GM19467 (cell line): ENCODE data around the gene ANO8.

Experiments used
- ATAC-seq: cut with Tn5 transposase; IDR thresholded peaks from one replicate; pipeline ENCODE4 v1.9.1; 2021; ENCODE audit warnings: mild to moderate bottlenecking, moderate library complexity; ENCODE audit not compliant: unreplicated experiment

The ANO8 gene

DNA sequence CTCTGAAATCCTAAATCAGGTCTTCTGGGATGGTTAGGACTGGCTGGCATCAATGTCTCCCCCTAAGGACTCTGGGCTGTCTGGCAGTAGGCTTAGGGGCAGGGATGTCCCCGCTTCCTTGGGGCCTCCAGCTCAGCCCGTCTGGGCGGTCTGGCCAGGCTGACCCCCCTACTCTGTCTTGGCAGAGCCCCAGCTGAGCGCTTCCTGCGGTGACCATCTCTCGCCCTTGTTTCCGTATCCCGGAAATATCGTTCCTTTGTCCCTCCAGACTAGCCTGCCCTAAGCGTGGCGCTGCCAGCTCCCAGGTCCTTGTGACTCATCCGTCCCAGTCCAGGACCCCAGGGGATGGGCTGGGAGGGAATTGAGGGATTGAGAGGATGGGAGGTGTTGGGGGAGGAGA lies 14.0 kb upstream of the ANO8 start:
- no peak for ATAC-seq

DNA sequence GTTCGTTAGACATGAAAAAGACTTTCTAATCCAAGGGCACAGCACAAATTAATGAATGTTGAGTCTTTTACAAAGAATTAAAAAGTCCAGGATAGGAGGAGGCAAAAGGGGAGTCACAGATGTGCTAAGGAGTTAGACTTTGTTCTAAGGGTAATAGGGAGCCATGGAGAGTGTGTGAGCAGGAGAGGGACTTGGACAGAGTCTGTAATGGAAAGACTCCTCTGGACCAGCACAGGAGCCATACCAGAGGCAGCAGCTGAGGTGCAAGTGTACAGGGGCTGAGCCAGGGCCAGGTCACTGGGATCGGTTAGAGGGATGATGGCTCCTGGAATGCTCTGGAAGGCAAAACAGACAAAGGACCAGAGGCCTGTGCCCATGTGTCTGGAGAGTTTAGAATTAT lies 13.2 kb upstream of the ANO8 start:
- ATAC-seq = no peak

DNA sequence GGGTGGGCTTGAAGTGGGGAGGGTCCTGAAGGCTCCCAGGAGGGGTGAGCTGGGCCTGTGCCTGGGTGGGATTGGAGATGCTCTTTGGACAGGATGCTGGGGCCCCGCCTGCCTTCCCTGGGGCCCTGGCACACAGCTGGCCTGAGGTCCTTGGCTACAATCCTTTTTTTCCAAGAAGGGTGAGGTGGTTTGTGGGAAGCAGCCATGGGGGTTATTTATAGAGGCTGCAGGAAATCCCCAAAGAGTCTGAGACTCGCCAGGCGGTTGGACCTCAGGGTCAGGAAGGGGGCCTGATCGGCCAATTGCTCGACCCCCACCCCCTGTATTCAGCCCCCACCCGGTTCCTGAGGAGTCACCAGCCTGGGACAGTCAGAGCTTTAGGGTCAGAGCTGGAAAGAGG lies 12.7 kb upstream of the ANO8 start:
- ATAC-seq = no peak

DNA sequence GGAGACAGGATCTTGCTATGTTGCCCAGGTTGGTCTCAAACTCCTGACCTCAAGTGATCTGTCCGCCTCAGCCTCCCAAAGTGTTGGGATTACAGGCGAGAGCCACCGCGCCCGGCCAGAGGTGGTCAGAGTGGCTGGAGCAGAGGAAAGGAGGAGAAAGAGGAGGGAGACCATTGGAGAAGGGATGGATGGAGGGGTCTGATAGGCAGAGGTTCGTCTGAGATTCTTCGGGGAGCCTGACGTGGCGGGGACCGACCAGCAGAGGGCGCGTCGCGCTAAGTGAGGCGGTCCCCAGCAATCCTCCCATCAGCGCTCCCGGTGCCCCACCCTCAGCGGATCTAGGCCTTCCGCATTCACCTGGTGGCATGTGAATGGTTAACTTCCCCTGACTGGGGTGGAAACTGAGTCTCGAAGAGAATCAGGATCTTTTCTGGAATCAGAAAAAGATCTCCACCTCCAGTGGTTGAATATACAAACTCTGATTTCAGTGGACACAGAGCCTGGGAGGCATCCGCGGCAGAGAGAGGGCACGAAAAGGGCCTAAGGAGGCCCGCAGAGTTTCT lies 11.5 kb upstream of the ANO8 start:
- ATAC-seq = no peak

DNA sequence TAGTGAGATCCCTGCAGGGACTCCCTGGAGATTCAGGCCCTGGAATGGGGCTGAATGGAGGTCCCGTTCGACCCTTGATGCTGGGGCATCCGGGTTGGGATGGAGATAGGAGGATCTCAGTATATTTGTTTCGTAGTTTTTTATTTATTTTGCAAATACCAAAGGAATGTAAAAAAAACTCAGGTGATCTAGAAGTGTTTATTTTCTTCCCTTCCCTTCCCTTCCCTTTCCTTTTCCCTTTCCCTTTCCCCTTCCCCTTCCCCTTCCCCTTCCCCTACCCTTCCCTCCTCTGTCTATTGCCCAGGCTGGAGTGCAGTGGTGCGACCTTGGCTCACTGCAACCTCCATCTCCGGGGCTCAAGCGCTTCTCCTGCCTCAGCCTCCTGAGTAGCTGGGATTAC lies 7.2 kb upstream of the ANO8 start:
- no peak for ATAC-seq

DNA sequence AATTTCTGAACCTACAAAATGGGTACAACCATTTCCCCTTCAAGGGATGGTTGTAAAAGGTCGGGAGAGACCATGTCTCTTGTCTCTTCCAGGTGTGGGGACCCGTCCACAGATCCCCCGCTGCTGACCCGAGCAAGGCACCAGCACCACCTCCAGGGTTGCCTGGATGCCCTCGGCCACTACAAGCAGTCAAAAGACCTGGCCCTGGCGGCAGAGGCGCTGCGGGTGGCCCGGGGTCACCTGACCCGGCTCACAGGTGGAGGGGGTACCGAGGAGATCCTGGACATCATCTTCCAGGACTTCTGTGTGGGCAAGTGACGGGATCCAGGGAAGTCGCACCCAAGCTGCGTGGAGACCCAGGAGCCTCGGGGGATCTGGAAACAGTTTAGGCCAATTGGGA lies 6.7 kb upstream of the ANO8 start:
- ATAC-seq = no peak

DNA sequence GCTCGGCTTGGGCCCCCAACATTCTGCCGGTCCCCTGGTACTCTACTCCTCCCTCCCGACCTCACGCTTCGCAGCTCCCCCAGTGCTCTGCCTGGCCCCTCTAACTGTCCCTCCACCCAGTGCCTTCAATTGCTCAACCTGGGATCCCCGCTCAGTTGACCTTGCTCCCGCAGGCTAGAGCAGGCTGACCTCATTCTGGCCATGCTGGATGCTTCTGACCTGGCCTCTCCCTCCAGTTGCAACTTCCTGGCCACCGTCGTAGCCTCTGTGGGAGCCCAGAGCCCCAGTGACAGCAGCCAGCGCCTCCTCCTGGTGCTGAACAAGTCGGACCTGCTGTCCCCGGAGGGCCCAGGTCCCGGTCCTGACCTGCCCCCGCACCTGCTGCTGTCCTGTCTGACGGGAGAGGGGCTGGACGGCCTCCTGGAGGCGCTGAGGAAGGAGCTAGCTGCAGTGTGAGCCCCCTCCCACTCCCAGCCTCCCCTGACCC lies 6.3 kb upstream of the ANO8 start:
- no peak for ATAC-seq

DNA sequence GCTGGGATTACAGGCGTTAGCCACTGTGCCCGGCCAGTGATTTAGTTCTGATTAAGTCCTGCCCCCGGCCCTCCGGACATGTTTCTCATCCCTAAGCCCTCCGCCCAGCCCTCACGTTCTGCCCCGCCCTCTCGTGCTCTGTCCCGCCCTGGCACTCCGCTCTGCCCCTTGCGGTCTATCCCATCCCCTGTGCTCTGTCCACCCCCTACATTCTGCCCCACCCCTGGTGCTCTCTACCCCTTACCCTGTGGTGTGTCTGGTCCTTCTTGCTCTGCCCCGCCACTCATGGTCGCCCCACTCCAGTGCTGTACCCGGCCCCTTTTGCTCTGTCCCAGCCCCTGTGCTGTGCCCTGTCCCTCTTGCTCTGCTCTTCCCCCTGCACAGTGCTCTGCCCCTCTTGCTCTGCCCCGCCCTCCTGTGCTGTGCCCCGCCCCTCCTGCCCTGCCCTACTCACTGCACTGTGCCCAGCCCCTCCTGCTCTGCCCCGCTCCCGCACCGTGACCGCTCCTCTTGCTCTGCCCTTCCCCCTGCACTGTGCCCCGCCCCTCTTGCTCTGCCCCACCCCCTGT lies 5.7 kb upstream of the ANO8 start:
- ATAC-seq = no peak

DNA sequence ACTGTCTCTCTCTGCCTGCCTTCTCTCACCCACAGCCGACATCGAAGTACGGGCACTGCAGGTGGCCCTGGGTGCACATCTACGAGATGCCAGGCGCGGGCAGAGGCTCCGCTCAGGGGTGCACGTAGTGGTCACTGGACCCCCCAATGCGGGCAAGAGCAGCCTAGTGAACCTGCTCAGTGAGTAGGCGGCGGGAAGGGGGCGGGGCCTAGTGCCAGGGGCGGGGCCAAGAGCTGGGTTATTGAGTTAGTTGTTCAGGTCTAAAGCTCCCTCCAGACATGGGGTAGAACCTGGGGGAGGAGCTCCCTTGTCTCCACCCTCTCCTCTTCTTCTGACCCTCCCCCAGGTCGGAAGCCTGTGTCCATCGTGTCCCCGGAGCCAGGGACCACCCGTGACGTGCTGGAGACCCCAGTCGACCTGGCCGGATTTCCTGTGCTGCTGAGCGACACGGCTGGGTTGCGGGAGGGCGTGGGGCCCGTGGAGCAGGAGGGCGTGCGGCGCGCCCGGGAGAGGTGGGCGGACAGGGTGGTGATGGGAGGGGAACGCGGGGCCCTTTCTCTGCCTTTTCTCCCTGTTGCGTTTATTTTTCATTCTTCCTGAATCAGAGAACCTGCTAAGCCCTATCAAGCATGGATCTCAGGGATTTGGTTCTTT lies 4.6 kb upstream of the ANO8 start:
- no peak for ATAC-seq

DNA sequence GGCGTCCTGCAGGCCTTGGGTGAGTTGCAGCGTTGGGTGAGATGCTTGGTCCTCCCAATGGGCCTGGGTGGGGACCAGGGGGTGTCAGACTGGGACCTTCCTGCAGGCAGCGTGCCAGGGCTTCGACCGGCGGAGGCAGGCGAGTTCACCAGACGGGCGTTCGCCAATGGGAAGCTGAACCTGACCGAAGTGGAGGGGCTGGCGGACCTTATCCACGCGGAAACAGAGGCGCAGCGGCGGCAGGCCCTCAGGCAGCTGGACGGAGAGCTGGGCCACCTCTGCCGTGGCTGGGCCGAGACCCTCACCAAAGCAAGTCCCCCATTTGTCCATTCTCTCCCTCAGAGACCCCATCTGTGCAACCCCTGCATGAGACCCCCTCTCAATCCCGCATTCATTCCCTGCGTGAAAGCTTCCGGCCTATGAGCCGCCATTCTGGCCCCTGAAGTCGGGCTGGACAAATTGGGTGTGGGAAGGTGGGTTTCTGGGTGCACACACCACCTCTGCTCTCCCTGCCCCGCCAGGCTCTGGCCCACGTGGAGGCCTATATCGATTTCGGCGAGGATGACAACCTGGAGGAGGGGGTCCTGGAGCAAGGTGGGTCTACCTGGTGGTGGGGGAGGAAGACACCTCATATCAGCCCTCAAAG lies 3.9 kb upstream of the ANO8 start:
- no peak for ATAC-seq

DNA sequence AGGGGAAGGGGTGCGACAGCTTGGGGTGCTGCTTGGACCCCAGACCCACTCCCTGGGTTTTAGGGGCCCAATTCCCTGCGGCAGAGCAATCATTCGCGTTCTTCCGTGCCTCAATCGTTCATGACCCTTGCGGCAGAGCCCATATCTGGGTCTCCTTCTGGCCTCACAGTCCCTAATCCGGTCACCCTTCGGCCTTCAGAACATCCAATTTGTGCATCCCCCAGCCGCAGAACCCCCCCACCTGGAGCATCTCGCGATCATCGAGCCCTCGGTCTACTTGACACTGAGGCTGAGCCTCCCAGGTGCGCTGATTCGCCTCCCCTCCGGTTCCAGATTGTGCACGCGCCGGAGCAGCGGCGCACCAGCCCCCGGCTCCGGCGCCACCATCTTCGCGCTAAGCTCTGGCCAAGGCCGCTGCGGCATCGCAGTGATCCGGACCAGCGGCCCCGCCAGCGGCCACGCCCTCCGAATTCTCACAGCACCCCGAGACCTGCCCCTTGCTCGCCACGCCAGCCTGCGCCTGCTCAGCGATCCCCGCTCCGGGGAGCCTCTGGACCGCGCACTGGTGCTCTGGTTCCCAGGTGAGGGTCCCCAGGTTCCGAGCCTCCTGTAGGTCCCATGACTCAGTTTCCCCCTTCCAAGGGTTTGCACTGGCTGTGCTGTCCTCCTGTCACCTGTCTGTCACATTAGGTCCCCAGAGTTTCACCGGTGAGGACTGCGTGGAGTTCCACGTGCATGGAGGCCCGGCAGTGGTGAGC lies 3.2 kb upstream of the ANO8 start:
- ATAC-seq = no peak

DNA sequence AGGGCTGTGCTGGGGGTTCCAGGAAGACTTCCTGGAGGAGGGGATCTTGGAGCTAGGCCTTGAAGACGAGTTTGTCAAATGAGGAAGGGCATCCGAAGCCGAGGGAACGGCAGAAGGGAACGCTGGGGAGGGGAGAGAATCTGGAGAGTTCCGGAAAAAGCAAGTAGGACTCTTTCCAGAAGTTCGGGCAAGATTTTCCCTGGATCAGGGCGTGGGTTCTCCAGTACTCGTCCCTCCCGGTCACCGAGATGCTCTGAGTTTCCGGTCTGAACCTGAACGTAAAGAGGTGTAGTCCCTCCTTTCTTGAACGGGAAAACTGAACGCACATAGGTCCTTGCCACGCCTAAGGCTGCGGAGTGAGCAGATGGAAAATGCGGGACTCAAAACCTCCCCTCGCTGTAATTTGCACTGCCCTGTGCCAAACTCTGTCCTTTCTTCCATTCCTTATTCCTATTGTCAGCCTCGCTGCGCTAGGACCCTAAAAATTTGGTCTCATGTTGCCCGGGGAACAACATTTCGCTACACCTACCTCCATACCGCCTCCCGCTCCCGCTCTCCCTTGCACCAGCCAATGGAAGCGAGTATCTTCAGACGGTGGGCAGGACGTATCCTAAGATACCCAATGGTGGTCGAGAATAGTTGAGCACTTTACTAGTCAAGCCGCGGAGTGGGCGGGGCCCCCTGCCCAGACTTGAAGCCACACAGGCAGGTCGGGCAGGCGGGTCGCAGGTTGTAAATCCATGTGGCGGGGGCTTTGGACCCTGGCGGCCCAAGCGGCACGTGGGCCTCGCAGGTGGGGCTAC lies 2.4 kb upstream of the ANO8 start, which contains the start of gene GTPBP3:
TSS of gene GTPBP3 (plus strand) at position 682 of the 803 bp plus-strand sequence. CDS start at position 741, 59 bp downstream.
- ATAC-seq = peak; percentile 76

DNA sequence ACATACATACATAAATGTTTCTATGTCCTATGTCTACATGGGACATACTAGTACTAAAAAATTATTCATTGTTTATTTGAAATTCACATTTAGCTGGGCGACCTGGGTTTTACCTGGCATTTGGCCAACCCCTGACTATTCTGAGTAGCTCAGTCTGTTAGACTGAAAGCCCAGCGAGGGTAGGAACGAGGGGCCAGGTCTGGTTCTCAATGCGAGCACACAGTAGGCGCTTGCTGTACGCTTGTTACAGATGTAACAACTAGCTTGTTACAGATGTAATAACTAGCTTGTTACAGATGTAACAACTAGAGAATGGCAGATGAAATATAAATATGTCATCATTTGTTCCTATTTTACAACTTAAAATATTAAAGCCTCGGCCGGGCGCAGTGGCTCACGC lies 920 bp upstream of the ANO8 start:
- ATAC-seq = no peak

DNA sequence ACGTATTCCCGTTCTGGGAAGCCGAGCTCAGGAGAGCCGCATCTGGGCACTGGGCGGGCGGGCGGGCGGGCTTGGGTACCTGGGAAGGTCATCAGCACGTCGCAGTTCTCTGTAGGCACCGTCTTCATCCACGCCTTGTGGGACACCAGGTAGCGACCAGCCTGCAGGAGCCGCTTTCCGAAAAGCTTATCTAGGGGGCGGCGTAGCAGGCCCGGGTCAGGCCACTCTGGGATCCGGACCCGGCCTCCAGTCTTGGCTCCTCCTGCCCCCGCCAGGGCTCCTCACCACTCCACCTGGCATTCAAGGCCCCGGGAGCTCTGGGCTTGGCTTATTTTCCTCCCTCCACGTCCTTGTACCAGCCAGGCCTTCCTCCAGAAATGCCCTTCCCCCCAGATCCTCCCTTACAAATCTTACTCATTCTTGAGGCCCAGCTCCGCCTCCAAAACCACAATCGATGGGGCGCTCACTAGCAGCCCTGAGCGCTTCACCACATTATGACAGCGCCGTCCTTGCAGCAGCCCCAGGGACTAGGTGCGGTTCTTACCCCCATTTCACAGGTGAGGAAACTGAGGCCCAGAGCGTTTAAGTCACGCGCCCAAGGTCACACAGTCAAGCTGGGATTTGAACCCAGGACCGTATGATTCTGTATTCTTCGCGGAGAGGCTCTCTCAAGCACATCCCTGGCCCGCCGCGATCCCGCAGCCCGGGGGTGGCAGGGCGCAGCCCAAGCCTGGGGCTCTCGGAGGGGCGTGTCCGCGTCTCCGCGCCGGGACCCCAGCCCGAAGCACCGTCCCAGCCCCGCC lies 843 bp downstream of the ANO8 start:
- peak; percentile 3 for ATAC-seq

DNA sequence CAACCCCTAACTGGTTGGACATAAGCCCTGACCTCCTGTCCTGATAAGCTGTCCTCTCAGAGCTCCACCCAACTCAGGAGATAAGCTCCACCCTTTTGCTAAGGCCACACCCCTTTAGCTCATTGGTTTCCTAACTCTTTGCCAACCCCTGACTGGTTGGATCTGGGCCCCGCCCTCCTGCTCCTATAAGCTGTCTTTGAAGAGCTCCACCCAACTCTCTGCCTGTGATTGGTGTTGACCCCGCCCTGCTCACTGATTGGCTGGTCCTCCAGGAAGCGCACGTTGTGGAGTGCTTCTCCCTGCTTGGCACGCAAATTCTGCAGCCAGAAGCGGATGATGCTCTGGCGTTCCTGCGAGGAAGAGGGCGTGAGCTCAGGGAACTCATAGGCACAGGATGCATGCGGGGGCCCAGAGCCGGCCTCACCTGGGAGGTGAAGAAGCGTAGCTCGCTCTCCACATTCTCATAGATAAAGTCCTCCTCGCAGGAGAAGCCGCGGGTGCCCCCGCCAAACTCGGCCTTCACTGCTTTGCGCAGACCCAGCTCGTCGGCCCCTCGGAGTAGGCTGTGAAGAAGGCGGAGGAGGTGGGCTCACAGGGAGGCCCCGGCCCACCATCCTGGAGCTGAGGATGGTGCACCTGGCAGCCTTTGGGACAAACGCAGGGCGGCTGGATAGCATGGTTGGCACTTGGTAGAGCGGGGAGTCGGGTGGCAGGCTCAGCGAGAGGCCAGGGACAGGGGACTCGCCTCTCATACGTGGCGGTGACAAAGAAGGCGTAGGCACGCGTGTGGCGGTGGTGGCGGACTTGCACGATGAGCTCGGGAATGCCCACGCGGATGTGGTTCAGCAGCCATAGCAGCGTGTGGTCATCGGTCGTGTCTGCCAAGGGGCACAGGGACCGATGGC lies 1.7 kb downstream of the ANO8 start:
- ATAC-seq = no peak

DNA sequence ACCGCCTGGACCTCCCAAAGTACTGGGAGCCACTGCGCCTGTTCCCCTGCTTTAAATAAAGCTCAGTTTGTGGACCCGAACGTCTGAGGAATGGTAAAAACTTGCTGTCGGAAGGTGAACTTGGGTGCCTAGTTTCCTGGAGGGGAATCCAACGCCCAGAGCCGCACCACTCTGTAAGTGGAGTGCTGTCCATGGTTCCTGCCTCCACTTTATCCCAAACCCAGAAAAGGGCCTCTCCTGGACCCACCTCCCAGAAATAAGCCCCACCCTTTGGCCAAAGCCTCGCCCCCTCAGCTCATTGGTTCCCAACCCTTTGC lies 2.3 kb downstream of the ANO8 start:
- no peak for ATAC-seq

DNA sequence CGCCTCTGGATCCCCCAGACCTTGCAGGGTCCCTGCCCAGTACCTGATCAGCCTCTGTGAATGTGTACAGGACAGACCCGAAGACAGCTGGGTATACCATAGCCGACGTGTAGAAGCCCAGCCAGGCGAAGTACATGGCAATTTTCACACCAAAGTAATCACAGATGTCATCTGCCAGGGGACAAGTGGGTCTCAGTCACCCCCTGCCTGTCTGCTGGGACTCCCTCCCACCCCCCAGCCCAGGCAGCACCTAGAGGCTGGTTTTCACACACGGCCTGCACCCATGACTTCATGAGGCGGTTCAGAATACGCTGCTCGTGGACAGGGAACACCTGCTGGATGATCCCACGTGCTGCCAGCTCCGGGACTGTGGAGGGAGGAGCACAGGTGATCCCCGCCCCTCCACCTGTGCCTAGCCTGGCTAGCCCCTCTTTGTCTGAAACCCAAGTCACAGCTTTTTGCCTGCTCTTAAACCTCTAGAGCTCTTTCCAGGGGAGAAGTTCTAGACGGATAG lies 3.6 kb downstream of the ANO8 start:
- ATAC-seq = no peak

DNA sequence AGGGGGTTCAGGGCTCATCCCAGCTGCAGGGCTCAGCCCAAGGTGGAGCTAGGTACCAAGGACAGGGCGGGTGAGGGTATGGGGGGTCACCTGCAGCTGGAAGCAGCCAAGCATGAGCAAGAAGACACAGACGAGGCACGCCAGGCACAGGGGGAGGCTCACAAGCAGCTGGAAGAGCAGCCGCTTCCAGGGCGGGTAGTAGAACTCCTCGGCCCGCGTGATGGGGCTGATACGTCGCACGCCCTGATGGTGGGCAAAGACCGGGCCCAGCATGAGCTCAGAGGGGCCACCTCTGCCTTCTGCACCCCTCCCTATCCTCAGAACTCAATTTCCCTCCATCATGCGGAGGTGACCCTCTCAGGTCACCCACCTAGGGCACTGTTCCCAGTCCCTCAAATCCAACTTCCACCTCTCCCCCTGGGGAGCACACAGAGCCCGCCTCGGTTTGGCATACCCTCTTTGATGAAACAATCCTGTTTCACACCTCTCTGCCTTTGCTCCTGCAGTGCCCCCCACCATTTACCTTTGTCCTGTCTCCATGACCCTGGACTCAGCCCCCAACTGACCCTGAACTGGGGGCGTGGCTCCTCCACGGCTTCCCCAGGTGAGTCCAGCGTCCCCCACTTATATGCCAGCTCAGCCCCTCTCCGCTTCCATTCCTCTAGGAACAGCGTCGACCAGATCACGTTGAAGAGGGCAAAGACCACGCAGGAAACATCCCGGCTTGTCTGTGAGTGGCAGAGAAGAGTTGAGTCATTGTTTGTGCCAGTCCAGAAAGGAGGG lies 4.2 kb downstream of the ANO8 start:
- ATAC-seq = no peak
